ENCODE measurements around the gene RAB3GAP2. TPM values are rescaled to one million over a fixed set of nuclear protein-coding genes. Genes with fewer than 3 reads are reported as not detected.

The RAB3GAP2 gene
- total RNA-seq, 6 experiments from 2014 or later, result 13.3 to 20.4 (median 18.4) TPM

DNA sequence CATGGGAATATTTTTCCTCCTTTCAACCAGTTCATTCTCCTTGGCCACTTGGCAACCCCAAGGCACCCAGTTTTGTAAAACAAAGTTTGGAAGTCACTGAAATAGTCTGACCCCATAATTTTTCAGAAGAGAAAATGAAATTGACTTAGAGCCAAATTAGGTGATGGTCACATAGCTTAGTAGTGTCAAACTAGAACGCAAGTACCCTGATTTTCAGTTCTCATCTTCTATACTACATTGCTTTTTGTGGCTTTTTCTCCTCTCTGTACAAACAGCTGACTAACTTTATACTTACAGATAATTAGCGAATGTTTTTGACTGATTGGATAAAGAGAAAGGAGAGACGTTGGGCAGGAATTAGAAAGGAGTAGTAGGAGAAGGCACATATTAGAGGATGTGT is 145.2 kb downstream of the RAB3GAP2 start:
- Histone ChIP-seq H3K4me1 (peaks cover 0 to 7% (median 0%) of the 10 kb centered on the region in 4 donors), H3K27ac (no peak overlapping the region), H3K9me3 (no peaks in the 10 kb centered on the region), H3K27me3 (no peaks in the 10 kb centered on the region), H3K4me3 (no peak overlapping the region), H3K36me3 (peaks cover 0 to 16% (median 6%) of the 10 kb centered on the region in 4 donors)
- ATAC-seq (no peak), DNase-seq (no peak)
- 84% methylated on average over 3 of the region's 3 CpGs for WGBS (ENCODE audit: insufficient coverage, low coverage, low lambda C conversion rate, missing lambda C conversion rate)
- no peak for TF ChIP-seq POLR2A (IDR thresholded peaks at IDR 0.05)
- TF ChIP-seq, protein P1, sequence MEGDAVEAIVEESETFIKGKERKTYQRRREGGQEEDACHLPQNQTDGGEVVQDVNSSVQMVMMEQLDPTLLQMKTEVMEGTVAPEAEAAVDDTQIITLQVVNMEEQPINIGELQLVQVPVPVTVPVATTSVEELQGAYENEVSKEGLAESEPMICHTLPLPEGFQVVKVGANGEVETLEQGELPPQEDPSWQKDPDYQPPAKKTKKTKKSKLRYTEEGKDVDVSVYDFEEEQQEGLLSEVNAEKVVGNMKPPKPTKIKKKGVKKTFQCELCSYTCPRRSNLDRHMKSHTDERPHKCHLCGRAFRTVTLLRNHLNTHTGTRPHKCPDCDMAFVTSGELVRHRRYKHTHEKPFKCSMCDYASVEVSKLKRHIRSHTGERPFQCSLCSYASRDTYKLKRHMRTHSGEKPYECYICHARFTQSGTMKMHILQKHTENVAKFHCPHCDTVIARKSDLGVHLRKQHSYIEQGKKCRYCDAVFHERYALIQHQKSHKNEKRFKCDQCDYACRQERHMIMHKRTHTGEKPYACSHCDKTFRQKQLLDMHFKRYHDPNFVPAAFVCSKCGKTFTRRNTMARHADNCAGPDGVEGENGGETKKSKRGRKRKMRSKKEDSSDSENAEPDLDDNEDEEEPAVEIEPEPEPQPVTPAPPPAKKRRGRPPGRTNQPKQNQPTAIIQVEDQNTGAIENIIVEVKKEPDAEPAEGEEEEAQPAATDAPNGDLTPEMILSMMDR (IDR thresholded peaks at IDR 0.05), result no peak
- intact Hi-C loops (cut with DNase I), result no loop called here

DNA sequence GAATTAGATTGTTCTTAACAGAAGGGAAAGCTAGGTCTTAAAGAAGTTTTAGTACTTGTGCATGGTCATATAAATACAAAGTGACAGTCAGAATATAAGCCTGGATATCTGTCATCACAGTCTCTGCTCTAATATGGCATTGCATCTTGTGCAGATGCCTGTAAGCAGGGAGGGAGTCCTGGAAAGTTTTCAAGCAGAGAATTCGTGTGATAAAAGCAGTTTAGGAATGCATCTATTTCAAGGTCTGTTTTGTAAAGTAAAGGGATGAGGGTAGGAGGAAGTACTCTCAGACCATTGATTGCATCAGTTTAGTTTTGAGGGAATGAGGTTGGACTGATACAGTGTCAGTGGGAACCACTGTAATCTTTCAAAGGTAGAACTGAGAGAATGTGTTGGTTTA is 147.7 kb downstream of the RAB3GAP2 start:
- no peak for TF ChIP-seq POLR2A (IDR thresholded peaks at IDR 0.05)
- TF ChIP-seq, protein P1 (IDR thresholded peaks at IDR 0.05), result no peak
- intact Hi-C loops (cut with DNase I), result no loop called here
- H3K27ac ChIP-seq, result no peak overlapping the region
- H3K36me3 ChIP-seq, result peaks cover 0 to 13% (median 6%) of the 10 kb centered on the region in 4 donors
- no peaks in the 10 kb centered on the region for H3K27me3 ChIP-seq
- peaks cover 0 to 8% (median 0%) of the 10 kb centered on the region in 4 donors for H3K4me1 ChIP-seq
- DNase-seq (no peak), ATAC-seq (no peak)
- no peaks in the 10 kb centered on the region for H3K9me3 ChIP-seq
- WGBS (ENCODE audit: insufficient coverage, low coverage, low lambda C conversion rate, missing lambda C conversion rate), result 38% methylated on average over 1 of the region's 1 CpG
- H3K4me3 ChIP-seq, result no peak overlapping the region

DNA sequence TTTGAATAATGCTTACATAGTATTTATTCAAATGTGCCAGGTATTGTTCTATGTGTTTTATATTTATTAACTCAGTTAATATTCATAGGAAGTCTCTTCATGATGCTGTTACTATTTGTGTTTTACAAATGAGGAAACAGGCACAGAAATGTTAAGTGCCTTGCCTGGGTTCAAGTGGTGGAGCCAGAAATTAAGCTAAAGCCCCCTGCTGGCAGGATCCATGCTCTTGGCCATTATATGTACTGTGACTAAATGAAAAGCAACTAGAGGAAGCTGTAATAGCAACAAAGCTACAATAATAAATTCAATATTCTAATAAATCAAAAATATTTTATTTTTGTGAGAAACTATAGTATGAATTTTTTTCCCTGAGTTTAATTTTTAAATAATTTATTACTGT is 148.4 kb downstream of the RAB3GAP2 start:
- Histone ChIP-seq H3K4me3 (no peak overlapping the region), H3K27me3 (no peaks in the 10 kb centered on the region), H3K27ac (no peak overlapping the region), H3K36me3 (peaks cover 0 to 13% (median 5%) of the 10 kb centered on the region in 4 donors), H3K4me1 (peaks cover 0 to 8% (median 0%) of the 10 kb centered on the region in 4 donors), H3K9me3 (no peaks in the 10 kb centered on the region)
- TF ChIP-seq, protein P1 (IDR thresholded peaks at IDR 0.05), result peak; percentile 12 to 28 (median 24)
- no peak for TF ChIP-seq POLR2A (IDR thresholded peaks at IDR 0.05)
- ATAC-seq (no peak), DNase-seq (no peak)
- intact Hi-C loops (cut with DNase I), result no loop called here

DNA sequence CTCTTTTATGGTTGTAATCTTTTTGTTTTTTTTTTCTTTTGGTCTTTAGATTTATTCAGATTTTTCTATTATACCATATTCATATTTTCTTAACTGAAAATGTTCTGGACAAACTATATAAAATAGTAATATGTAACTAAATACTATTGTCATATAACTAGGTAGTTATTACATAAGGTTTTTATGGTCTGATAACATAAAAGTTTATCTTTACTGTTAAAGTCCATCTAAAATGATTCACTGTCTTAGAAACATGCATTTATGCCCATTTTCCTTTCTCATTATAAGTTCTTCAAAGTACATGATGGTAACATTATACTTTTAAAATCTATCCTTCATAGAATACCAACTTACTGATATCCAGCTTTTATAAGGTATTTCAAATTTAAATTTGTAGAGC is 149.2 kb downstream of the RAB3GAP2 start:
- ATAC-seq (no peak), DNase-seq (no peak)
- no peaks in the 10 kb centered on the region for H3K9me3 ChIP-seq
- H3K27ac ChIP-seq, result no peak overlapping the region
- intact Hi-C loops (cut with DNase I), result no loop called here
- H3K4me1 ChIP-seq, result peaks cover 0 to 8% (median 0%) of the 10 kb centered on the region in 4 donors
- H3K4me3 ChIP-seq, result no peak overlapping the region
- H3K27me3 ChIP-seq, result no peaks in the 10 kb centered on the region
- TF ChIP-seq, protein P1 (IDR thresholded peaks at IDR 0.05), result no peak
- TF ChIP-seq POLR2A (IDR thresholded peaks at IDR 0.05), result no peak
- H3K36me3 ChIP-seq, result peaks cover 0 to 13% (median 5%) of the 10 kb centered on the region in 4 donors

All from right lobe of liver (tissue), 6 donors.